HG02571 (cell line): ENCODE measurements around the gene MARCHF3.

Experiments used
- ATAC-seq: cut with Tn5 transposase; IDR thresholded peaks from one replicate; pipeline ENCODE4 v1.9.1; 2021; ENCODE audit warnings: mild to moderate bottlenecking, moderate library complexity; ENCODE audit not compliant: unreplicated experiment

The MARCHF3 gene

DNA sequence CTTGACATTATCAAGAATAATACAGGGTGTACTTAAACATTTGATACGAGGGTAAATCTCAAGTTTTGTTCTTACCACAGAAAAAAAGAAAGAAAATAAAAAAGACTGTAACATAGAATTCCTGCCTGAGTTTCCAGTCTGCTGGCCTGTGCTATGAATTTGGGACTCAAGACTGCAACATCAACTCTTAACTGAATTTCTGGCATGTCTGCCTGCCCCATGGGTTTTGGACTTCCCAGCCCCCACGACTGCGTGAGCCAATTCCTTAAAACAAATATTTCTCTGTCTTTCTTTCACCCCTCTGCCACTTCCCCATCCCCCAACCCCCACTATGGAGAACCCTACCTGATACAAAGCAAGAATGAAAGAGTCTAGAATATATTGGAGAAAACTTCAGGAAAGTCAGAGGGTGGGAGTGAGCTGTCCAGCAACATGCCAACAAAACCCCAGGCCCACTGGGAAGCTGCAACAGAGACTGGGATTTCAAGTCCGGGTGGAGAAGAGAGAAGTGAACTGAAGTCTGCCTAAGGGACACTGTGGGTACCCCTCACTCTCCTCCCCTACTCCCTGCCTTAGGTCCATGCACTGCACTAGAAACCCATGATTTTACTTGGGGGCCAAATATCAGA, 43.0 kb downstream of the MARCHF3 start:
- peak; percentile 12 for ATAC-seq

DNA sequence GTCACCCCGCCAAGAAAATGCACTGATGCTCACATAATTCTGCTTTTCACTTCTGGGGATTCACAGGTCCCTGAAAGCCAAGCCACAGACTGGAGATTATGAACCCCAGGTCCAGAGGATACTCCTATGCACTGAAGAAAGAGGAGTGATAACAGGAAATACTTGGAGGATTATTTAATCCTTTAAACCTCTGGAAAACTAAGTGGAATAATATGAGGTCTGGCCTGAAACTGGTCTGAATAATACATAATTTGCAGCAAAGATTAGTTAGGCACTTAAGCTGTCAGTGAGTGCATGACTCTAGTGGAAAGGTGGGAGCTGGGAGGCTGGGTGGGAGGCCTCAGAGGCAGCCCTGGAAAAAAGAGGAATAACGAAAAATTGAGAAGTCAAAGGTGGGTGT, 45.7 kb downstream of the MARCHF3 start:
- ATAC-seq, result no peak

DNA sequence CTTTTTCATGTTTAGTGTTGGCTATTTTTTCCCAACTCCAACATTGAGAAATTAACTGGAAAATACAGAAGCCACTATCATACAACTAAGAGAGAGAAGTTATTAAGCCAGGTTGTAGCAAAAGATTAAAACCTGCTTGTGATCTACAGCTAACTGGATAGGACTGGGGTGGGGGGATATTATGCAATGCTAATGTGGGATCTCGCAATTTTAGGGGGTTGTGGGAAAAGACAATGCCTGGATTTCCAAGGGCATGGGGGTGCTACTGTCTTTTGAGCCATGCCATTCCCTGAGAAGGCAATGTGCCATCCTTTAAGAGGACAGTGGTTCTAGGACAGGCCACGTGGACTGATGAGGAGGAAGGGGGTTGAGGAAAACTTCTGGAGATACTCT, 46.5 kb downstream of the MARCHF3 start:
- no peak for ATAC-seq

DNA sequence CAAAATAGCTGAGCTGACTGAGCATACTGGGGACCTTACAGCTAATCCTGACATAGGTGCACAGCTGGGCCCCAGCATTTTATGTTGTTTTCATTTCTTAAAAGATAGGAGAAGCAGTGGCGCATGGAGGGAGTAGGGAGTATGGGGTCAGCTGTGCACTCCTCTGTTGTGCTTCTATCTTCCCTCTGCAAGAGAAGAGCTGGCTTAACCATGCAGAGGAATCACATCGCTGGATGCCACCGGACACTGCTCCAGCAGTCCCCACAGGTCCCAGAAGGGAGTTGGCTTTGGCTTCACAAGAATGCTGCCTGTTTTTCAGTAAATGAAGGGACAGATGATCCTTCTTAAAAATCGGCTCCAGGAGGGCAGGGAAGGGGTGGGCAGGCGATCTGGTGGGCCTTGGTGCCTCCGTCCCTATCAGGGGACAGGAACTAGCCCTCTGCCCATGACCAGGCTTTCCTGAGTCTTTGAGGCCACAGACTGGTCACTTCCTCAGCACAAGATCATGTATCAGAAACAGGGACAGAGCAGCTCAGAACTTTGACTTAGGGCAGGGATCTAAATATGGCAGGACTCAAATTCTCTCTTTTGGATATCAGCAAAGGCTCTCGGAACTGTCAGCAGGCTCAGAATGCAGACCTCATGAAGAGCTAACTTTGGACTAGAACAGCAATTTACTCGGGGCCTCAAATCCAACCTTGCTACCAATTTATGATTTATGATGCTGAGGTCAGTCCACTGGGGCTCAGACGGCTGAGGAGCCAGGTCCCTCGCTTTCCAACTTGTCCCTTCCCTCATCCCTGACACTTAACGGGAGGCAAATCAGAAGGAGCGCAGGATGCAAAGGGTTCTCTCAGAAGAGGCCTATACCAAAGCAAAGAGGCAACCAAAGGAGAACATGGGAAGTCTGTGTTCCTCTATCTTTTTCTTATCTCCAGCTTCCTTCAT, 47.2 kb downstream of the MARCHF3 start:
- no peak for ATAC-seq

DNA sequence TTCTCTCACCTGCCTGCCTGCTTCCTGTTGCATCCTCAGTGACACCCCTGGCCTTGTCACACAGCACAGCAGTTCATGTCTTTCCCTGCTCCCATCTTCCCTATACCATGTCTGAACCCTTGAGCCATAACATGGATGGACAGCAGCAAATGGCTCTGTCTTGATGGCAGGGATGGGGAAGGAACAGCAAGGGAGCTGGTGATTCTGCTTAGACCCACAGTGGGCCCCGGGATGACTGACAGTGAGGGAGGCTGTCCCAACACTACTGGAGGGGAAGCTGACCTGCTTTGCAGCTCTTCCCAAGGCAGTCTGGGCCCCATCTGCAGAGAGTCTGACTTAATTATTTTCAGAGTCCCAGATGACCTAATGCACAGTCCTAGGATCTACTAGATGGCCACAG, 48.2 kb downstream of the MARCHF3 start:
- no peak for ATAC-seq

DNA sequence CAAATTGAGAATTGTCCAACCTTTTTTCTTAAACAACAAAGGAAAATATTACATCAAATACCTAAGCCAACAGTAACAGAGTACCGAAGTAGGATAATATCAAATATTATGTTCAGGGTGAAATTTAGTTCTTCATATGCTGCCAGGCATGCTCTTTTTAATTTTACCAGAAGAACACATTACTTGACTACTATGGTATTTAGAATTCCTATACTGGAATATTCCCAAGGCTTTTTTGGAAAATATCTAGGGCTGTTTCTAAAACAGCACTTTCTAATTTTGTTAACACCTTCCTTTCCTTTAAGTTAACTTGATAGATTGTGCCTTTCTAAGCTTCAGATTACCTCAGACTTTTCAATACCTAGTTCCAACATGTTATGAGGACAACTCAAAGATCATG, 48.7 kb downstream of the MARCHF3 start:
- no peak for ATAC-seq

DNA sequence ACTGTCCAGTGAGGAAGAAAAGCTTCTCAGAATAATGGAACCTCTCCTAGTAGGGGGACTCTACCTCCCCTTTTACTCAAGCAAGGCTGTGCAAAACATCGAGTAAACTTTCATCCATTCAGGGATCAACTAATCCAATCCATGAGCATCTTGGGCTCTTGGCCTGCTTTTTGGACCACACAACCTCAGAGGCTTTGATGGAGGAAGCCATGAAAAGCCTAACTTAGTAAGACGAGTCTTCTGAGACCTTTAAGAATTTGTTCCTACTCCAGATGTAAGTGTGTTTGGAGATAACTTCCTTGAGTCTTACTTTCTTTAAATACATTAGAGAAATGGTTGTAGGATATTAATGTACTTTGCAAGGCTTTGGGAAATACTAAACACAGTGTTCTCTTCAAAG, 49.1 kb downstream of the MARCHF3 start:
- ATAC-seq, result no peak

DNA sequence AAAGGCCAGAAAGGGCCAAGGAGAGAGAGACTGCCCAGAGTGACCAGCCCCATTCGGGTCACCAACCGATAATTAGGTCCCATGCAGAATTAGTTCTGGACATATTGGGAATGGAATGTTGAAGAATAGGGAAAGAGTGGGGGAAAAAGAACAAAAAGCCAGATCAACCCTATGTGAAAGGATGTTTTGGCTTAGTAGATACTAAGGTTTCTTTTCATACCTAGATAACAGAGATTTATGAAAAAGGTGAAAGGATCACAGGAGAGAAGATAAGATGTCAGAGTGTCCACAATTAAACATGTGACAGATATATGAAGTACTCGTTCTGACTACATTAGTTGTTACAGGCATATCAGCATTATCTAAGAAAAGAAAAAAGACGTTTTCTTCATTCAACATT, 52.1 kb downstream of the MARCHF3 start:
- ATAC-seq, result no peak

DNA sequence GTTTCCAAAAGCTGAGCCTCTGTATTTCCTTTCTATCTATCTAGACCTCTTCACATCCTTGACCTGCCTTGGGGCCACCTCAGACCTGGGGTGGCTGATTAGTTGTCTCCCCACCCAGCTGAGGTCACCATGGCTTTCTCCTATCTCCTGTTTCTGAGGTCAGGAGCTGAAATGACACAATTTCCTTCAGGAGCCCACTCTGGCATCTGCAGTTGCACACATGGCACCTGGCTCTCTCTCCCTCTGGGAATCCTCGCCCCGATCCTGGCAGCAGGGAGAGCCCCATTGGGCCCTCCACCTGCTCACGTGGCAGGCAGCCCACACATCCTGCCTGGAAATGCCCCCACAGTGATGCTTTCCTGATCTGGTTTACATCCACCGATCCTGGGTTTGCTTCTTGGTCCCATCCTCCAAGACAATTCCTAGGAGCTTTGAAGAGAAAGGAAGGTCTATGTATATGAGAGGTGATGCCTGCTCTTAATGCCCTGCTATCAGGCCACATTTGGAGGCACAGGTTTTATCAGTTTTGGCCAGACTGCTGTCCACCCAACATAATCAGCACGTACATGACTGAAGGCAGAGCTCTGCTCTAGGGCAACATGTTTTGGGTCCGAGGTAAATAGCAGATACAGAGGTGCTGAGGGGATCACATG, 53.7 kb downstream of the MARCHF3 start:
- no peak for ATAC-seq

DNA sequence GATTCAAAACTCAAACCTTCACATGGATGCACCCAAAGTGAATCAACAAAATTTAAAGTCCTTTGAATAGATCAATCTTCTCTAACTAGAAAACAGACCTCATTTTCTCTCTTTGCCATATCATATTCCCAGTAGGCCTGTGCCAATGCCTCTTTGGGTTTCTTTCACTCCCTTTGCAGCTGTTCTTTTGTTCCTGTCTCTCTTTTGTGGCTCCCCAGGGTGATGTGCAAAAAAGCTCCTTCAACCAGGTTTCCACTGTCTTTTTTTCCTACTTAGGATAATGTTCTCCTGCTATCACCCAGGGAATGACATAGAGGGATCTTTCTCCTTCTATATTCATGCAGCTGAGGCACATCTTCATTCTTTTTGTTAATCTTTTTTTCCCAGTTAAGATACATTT, 54.6 kb downstream of the MARCHF3 start:
- ATAC-seq, result no peak

DNA sequence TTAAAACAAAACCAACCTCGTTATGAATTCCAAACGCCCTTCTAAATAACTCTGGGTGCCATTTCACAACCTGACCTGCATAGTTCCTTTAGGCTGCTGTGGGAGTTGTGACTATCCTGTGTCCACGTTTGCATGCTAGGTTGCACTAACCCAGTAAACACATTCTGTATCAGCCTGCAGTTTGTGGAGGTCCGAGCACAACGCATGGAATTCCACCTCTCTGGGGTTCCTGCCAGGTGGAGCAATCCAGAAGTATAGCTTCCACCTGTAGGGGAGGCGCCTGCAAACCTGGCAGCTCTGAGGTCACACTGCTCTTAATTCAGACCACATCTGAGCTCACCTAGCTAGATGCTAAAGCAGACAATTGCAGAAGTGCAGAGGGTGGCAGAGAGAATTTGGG, 57.2 kb downstream of the MARCHF3 start:
- no peak for ATAC-seq

DNA sequence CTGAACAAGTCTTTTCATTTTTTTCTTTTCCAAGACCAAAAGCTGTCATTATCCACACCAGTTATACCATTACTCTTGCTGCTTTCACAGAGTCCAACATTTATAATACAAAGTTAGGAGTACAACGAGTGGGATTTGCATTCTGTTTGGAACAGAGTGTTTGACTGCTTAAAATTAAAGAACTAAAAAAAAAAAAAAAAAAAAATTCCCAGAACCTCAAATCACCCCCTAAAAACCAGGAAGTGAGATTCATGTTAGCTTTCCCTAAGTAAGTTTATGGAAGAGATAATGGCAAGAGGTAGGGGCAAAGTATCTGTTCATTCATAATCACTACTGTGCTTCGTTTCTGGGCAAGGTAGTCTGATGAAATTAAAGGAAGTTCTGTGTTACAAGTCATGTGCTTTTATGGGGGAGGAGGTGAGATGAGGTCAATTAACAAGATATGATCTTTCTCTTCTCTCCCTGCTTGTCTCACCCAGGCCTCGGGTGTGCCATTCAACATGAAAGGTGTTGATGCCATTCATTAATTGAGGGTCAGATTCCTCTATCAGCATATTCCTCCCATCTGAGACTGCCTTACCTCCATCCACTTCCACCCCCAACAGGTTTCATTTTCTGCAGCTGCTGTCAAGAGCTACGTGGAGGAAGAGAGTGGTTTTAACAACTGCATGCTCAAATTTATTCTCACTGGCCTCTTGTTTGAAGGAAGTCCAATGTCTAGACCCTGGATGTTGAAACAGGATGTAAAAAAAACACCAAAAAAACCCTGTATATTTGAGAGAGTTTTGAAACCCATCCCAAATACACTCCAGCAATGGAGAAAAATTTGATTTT, 58.1 kb downstream of the MARCHF3 start:
- ATAC-seq, result peak; percentile 77

DNA sequence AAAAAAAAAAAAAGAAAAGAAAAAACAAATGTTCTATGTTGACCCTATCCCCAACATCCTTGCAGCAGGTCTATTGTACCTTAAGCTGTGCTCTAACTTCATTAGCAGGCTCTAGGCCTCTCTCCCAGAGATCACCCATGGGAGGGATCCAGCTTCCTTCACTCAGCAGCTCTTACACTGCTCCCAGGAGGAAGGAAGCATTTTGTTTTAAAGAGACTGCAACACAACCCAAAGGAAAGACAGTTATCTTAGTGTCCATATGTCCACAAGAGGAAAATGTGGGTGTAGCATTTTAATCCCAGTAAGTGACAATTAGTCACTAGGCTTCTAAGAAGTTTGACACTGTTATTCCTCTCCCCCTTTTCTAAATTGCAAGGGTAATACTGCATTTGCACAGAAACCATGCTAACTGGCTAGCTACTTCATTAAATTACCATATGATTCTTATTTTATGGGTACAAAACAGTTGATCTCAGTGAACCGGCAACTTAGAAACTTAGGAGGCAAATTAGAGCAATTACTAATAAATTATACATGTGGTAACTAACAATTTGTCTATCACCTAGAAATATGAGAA, 58.8 kb downstream of the MARCHF3 start:
- no peak for ATAC-seq

DNA sequence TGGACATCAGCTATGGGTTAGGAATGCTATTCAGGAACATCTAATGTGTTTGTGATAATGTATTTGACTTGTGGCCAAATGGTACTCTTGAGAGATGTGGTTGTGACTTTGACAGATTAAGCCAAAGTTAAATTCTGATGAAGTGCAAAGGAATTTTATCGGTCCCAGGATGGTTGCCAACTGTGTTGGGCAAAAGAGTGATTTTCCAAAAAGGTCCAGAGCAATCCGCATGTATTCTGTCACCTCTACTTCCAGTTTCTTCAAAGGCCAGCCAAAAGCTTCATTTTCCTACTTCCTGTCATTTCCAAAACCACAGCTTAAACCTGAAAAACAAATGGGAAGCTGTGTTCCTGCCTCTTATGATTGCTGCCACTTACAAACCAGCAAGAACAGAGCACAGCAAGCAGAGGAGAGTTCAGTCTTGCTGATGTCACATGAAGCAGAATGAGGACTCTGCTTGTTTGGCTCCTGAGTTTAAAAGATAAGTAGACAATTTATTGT, 59.8 kb downstream of the MARCHF3 start:
- no peak for ATAC-seq

DNA sequence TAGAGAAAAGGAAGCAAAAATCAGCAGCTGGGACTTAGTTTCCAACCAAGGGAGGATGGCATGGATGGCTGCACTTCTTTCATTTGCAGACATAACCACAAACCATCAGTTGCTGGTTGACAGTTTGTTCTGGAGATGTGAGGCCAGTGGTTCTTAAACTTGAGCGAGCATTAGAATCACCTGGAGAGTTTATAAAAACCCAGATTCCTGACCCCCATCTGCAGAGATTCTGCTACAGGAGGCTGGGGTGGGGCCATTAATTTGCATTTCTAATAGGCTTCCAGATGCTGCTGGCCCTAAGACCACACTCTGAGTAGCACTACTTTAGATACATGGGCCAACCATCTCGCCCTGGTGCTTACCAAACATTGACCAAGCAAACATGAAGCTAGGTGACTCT, 60.8 kb downstream of the MARCHF3 start:
- no peak for ATAC-seq

DNA sequence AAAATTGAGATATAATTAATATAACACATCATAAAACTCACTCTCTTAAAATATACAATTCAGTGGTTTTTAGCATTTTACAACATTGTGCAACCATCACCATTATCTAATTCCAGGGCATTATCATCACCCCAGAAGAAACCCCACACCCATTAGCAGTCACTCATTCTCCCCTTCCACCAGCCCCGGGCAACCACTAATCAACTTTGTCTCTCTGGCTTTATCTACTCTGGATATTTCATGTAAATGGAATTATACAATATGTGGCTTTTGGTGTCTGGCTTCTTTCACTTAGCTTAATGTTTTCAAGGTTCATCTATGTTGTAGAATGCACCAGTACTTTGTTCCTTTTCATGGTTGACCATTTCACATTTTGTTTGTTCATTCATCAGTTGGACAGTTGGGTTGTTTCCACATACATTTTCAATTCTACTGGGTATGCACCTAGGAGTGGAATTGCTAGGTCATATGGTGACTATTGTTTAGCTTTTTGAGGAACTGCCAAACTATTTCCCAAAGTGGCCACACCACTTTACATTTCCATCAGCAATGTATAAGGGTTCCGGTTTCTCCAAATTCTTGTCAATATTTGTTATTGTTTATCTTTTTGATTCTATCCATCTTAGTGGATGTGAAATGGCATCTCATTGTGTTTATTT, 62.4 kb downstream of the MARCHF3 start:
- no peak for ATAC-seq

DNA sequence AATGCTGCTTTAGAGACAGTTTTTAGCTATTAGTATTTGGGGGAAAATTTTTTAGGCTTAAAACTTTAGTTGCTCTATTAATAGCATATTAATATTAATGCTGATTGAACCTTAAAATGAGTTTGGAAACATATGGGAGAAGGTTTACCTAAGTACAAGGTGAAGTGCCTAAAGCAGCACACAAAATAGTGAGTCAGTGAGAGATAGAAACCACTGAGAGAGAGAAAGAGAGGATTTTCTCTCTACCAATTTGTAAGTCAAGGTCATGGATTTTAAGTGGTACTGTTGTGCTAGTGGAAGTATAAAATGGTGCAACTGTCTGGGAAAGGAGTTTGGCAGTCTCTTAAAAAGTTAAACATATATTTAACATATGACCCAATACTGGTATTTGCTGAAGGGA, 64.9 kb downstream of the MARCHF3 start:
- ATAC-seq, result no peak

DNA sequence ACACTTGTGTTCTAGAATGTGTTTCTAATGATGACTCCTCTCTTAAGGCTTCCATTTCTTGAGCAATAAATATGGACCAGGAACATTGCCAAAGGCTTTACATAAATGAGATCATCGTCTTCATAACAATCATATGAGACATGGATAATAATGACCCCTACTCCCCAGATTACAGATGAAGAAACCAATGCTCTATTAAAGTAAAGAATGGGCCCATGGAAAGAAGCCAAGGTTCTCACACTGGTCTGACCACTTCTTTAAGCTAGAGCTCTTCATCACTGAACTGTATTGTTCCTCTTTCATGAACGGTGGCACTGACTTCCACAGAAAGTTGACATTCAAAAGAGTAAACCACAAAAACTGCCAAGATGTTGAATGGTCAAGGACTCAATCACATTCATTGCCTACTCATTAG, 65.3 kb downstream of the MARCHF3 start:
- ATAC-seq, result peak; percentile 51

DNA sequence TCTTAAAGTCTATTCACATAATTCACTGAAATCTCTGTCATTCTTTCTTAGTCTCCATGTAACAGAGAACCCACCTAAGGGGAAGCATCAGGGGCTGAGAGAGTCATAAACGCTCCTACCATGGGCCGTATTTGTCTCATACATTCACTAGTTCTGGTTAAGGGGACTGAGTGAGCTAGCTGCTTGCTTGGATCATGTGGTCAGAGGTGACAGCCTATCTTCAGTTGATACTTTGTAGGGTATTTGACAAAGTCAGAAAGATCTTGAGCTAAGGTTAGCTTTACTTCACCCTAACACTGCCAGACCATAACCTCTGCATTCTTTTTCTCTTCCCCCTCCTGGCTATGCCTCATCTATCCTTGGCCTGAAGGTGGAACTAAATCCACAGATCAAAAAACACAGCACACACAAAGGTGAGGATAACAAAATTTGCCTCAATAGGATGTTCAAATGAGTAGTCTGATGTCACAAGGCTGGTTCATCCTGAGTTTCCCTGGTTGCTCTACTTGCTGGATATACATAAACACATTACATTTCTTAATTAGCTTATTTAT, 66.5 kb downstream of the MARCHF3 start:
- ATAC-seq, result no peak

DNA sequence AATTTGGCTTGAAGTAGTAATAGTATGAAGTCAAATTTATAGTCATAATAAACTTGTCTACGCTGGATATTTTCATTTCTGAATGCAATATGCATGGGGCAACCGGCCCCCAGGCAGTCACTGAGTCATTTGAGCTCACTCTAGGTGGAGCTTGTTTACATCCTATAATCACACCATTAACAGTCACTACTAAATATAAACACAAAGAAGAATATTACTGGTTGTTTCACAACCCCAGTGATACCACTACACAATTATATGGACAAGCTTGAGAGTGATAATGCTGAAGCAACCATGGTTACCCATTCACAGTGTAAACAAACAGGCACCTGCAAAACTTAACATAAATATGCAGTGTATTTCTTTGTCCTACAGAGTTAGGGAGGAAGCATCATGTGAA, 68.7 kb downstream of the MARCHF3 start:
- no peak for ATAC-seq
